GM10248 (cell line): ENCODE results near the gene TMC1.

Experiments
- CTCF ChIA-PET: fragments of 300-600 bp; sonication (Branson Sonifier 250); formaldehyde crosslinking; extraction: SDS; loops from one replicate; lab custom pipeline; 2021; ENCODE audit warnings: antibody characterized with exemption; lab: Yijun Ruan, JAX
- POLR2A ChIA-PET: fragments of 350-650 bp; sonication (Branson Sonifier 250); formaldehyde crosslinking; extraction: SDS; loops from one replicate; lab custom pipeline; 2020; ENCODE audit warnings: antibody characterized with exemption; lab: Yijun Ruan, JAX
- DNase-seq: peaks from one replicate; pipeline ENCODE4 v3.0.0; 2012; ENCODE audit errors: extremely low spot score
- CTCF ChIP-seq: IDR thresholded peaks from 2 replicates; pipeline ENCODE4 v1.5.1; 2012; ENCODE audit warnings: mild to moderate bottlenecking, low read depth; ENCODE audit errors: extremely low read depth, missing control alignments, control extremely low read depth

The TMC1 gene

DNA sequence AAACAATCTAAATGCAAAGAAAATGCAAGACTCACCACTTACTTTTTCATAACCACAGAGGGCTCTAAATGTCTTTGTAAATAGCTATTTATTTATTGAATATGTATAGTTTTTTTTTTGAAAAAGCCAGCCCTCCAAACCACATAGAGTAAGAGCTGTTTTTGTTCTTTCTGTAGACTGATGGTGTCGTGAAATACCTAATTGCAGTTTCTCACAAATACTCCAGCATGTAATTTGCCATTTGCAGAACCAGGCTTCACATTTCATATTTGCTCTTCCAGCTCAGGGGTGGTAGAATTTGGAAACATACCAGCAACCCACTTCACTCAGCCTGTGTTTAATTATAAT lies 159.8 kb downstream of the TMC1 start:
- TF ChIP-seq CTCF, result no peak
- ChIA-PET CTCF (no interaction called here), POLR2A (no interaction called here)
- no peak for DNase-seq

- no peak for DNase-seq
- ChIA-PET CTCF (interaction anchor here (1.2 to 1.5 kb wide), 3 partner anchors 11 to 19 kb away, joined by 3 to 5 read pairs (median 3); no protein-coding TSS in a partner anchor), POLR2A (no interaction called here)
- TF ChIP-seq CTCF, result no peak
Observed at GRCh38 chr9:72684615-72685014, 163.2 kb downstream of the TMC1 start.

DNA sequence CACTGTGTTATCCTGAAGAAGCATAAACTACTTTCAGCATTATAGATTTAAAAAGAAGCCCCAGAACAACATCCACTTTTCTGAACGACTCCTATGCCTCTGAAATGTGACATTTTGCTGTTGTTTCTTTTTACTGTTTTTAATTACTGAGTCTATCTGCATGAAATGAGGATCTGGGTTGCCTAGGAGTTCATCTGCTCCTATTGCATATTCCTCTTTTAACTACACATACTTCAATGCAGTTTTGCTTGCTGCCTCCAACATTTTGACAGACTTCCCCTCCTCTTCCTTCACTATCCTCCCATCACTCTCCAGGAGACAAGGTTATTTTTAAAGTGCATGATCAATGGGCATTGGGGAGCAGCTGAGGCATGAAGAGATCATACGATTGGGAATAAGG lies 164.5 kb downstream of the TMC1 start:
- ChIA-PET CTCF (interaction anchor here (0.6 to 1.7 kb wide), 4 partner anchors 8 to 18 kb away, joined by 3 to 6 read pairs (median 4); no protein-coding TSS in a partner anchor), POLR2A (no interaction called here)
- DNase-seq, result no peak
- TF ChIP-seq CTCF, result no peak

- ChIA-PET CTCF (interaction anchor here (0.9 to 1.7 kb wide), 3 partner anchors 12 to 17 kb away, joined by 4 to 6 read pairs (median 5); no protein-coding TSS in a partner anchor), POLR2A (no interaction called here)
- DNase-seq, result no peak
- no peak for TF ChIP-seq CTCF
Observed at GRCh38 chr9:72687331-72687730, 165.9 kb downstream of the TMC1 start.

GRCh38 chr9:72691671-72692070 lies 170.3 kb downstream of the TMC1 start:
- DNase-seq, result no peak
- ChIA-PET CTCF (no interaction called here), POLR2A (no interaction called here)
- no peak for TF ChIP-seq CTCF

GRCh38 chr9:72695365-72695764 lies 174.0 kb downstream of the TMC1 start:
- no peak for TF ChIP-seq CTCF
- DNase-seq, result no peak
- ChIA-PET CTCF (interaction anchor here (2.4 kb wide), 1 partner anchor 10 kb away, joined by 9 read pairs; no protein-coding TSS in a partner anchor), POLR2A (no interaction called here)
